ENCODE results near the gene PLEKHM2. TPM values are rescaled to one million over a fixed set of nuclear protein-coding genes. Genes with fewer than 3 reads are reported as not detected.

The PLEKHM2 gene
- total and polyA plus RNA-seq, 2 of the 8 experiments (the other 6 are each of a cell fraction or from before 2014, with no cell fraction given): 38.3 to 47.6 TPM

- H2BK12ac ChIP-seq (ENCODE audit: low read depth, low read length): no peak overlapping the region
- no peak overlapping the region for H2AFZ ChIP-seq (ENCODE audit: low read length)
- no peak overlapping the region for H2BK20ac ChIP-seq (ENCODE audit: low read length)
- H3K27ac ChIP-seq (ENCODE audit: low read depth, low read length): no peak overlapping the region
- no peak overlapping the region for H3K23ac ChIP-seq (ENCODE audit: insufficient read length)
- DNase-seq (ENCODE audit: low read depth in 1 of 2, low spot score in 2 of 2) (no peak), FAIRE-seq (no peak)
- no peak overlapping the region for H3K9ac ChIP-seq (replicated peaks in 1 of 4; ENCODE audit: extremely low read depth in 1 of 4, low read depth in 3 of 4, low read length in 3 of 4)
- no peak overlapping the region for H3K18ac ChIP-seq (ENCODE audit: extremely low read depth, low read length)
- no peak overlapping the region for H2AK5ac ChIP-seq (ENCODE audit: low read depth, low read length)
- no peaks in the 10 kb centered on the region for H3K9me3 ChIP-seq (ENCODE audit: insufficient read depth in 2 of 2, low read depth in 1 of 2, low read length in 1 of 2)
- H2BK5ac ChIP-seq (ENCODE audit: low read depth, low read length): no peak overlapping the region
- H3K79me2 ChIP-seq (ENCODE audit: control insufficient read depth in 1 of 2, insufficient read depth in 2 of 2, low read length in 2 of 2): peaks cover 0 to 10% of the 10 kb centered on the region in 2 experiments; a peak in 1 of 4 replicates
- no peak overlapping the region for H4K91ac ChIP-seq (replicated peaks; ENCODE audit: insufficient read length, low read length)
- H3K27me3 ChIP-seq (replicated peaks in 1 of 4; ENCODE audit: control insufficient read depth in 3 of 4, extremely low read depth in 1 of 4, insufficient read depth in 3 of 4, low read length in 3 of 4): no peaks in the 10 kb centered on the region
- no peaks in the 10 kb centered on the region for H3K4me1 ChIP-seq (replicated peaks in 1 of 4; ENCODE audit: control insufficient read depth in 3 of 4, insufficient read depth in 4 of 4, low read length in 3 of 4)
- no peaks in the 10 kb centered on the region for H3K36me3 ChIP-seq (ENCODE audit: control insufficient read depth in 2 of 4, insufficient read depth in 4 of 4, low read length in 3 of 4)
- peaks cover 5% of the 10 kb centered on the region for H3K79me1 ChIP-seq (ENCODE audit: low read depth, low read length)
- H3K56ac ChIP-seq (replicated peaks; ENCODE audit: insufficient read length, low read depth, low read length): no peak overlapping the region
- H2BK120ac ChIP-seq (replicated peaks; ENCODE audit: low read depth, low read length): no peak overlapping the region
- CTCF ChIA-PET (ENCODE audit: partially characterized antibody): interaction anchor here (1.3 to 2.7 kb wide), 4 partner anchors 10 to 41 kb away, joined by 3 to 15 read pairs (median 5); no protein-coding TSS in a partner anchor
- H4K20me1 ChIP-seq (replicated peaks in 1 of 2; ENCODE audit: control insufficient read depth in 1 of 2, insufficient read depth in 2 of 2, low read length in 2 of 2): peaks cover 1 to 5% of the 10 kb centered on the region in 2 experiments
- H2BK15ac ChIP-seq (ENCODE audit: low read length): no peak overlapping the region
- H4K5ac ChIP-seq (ENCODE audit: insufficient read length, low read depth, low read length): no peak overlapping the region
- H3K4me2 ChIP-seq (ENCODE audit: insufficient read depth in 1 of 2, low read depth in 2 of 2, low read length in 2 of 2): no peak overlapping the region
- no peak overlapping the region for H3K14ac ChIP-seq (ENCODE audit: insufficient read length)
- POLR2A ChIA-PET (ENCODE audit: partially characterized antibody): interaction anchor here (0.6 to 1.4 kb wide), 3 partner anchors 12 to 28 kb away, joined by 3 to 5 read pairs (median 5); no protein-coding TSS in a partner anchor
- TF ChIP-seq TEAD4 (IDR thresholded peaks at IDR 0.05; ENCODE audit: low read depth, low read length) (no peak), SP4 (IDR thresholded peaks at IDR 0.05; ENCODE audit: low read length) (no peak), JUN (IDR thresholded peaks at IDR 0.05; ENCODE audit: low read depth, low read length) (no peak), TBP (IDR thresholded peaks at IDR 0.05; ENCODE audit: low read depth, low read length) (no peak), SUZ12 (IDR thresholded peaks at IDR 0.05; ENCODE audit: low read length) (no peak), POLR2AphosphoS5 (IDR thresholded peaks at IDR 0.05; ENCODE audit: low read depth, low read length) (no peak), RAD21 (IDR thresholded peaks at IDR 0.05 in 1 of 2, conservative IDR thresholded peaks at IDR 0.05 in 1 of 2; ENCODE audit: low read depth in 2 of 2, low read length in 2 of 2) (no peak), TAF7 (optimal IDR thresholded peaks at IDR 0.05; ENCODE audit: borderline replicate concordance, low read depth, low read length) (no peak), SP1 (IDR thresholded peaks at IDR 0.05; ENCODE audit: low read depth, low read length) (no peak), TAF1 (IDR thresholded peaks at IDR 0.05; ENCODE audit: low read depth, low read length) (no peak), SIRT6 (IDR thresholded peaks at IDR 0.05; ENCODE audit: low read length) (no peak), KDM1A (IDR thresholded peaks at IDR 0.05; ENCODE audit: borderline replicate concordance, low read length) (no peak), BCL11A (IDR thresholded peaks at IDR 0.05; ENCODE audit: low read depth in 2 of 2, low read length in 2 of 2) (no peak)
- TF ChIP-seq, protein P1, sequence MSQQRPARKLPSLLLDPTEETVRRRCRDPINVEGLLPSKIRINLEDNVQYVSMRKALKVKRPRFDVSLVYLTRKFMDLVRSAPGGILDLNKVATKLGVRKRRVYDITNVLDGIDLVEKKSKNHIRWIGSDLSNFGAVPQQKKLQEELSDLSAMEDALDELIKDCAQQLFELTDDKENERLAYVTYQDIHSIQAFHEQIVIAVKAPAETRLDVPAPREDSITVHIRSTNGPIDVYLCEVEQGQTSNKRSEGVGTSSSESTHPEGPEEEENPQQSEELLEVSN (IDR thresholded peaks at IDR 0.05): no peak
- H3K23me2 ChIP-seq (ENCODE audit: low read depth, low read length): no peaks in the 10 kb centered on the region
- 95% methylated on average over 10 of the region's 10 CpGs; no CpG with 5 or more reads in 1 of the 2 experiments for WGBS, 2 experiments (ENCODE audit: extremely low coverage in 1 of 2, insufficient coverage in 1 of 2, insufficient read length in 1 of 2, insufficient replicate concordance in 2 of 2, low coverage in 1 of 2, low lambda C conversion rate in 2 of 2, missing lambda C conversion rate in 1 of 2)
- no peak overlapping the region for H3K4ac ChIP-seq (replicated peaks; ENCODE audit: insufficient read length, low read depth, low read length)
- H3K4me3 ChIP-seq (ENCODE audit: extremely low read depth in 1 of 4, insufficient read depth in 2 of 4, low read depth in 3 of 4, low read length in 4 of 4): no peak overlapping the region
- no peak overlapping the region for H4K8ac ChIP-seq (ENCODE audit: extremely low read depth, insufficient read depth, low read length)
Observed at GRCh38 chr1:15696956-15697521, 12.9 kb downstream of the PLEKHM2 start.

All from H1 (cell line).